Measurements from ENCODE around the gene SPDYE3. TPM values are rescaled to one million over a fixed set of nuclear protein-coding genes. Genes with fewer than 3 reads are reported as not detected.

Gene SPDYE3
- total RNA-seq (2022; extraction: Qiagen RNA extraction; ENCODE audit: low read depth) = not detected in 5 replicates

GRCh38 chr7:100307402-100307801 is at the start of gene SPDYE3:
Gene SPDYE3 (plus strand): TSS chr7:100307702. CDS start chr7:100307886, 184 bp downstream.

GRCh38 chr7:100358027-100358856 is 50.7 kb downstream of the SPDYE3 start, which contains the start of gene PILRB:
Gene PILRB (plus strand): TSS chr7:100358117. CDS start chr7:100358303, 186 bp downstream.

Other genes with a start within 250 kb of the SPDYE3 start
- 17.2 to 21.9 TPM (median 20.4 TPM) in 5 replicates for gene ZNF3, start 226.0 kb upstream of the SPDYE3 start, total RNA-seq (2022; extraction: Qiagen RNA extraction; ENCODE audit: low read depth)
- 143 to 198 TPM (median 176 TPM) in 5 replicates for gene COPS6, start 218.7 kb upstream of the SPDYE3 start, total RNA-seq (2022; extraction: Qiagen RNA extraction; ENCODE audit: low read depth)
- 205 to 248 TPM (median 245 TPM) in 5 replicates for gene MCM7, start 206.3 kb upstream of the SPDYE3 start, total RNA-seq (2022; extraction: Qiagen RNA extraction; ENCODE audit: low read depth)
- gene AP4M1, start 206.1 kb upstream of the SPDYE3 start, total RNA-seq (2022; extraction: Qiagen RNA extraction; ENCODE audit: low read depth) = 12.8 to 17.5 TPM (median 16.1 TPM) in 5 replicates
- 57.0 to 69.0 TPM (median 65.2 TPM) in 5 replicates for gene TAF6, start 188.3 kb upstream of the SPDYE3 start, total RNA-seq (2022; extraction: Qiagen RNA extraction; ENCODE audit: low read depth)
- gene CNPY4, start 188.1 kb upstream of the SPDYE3 start, total RNA-seq (2022; extraction: Qiagen RNA extraction; ENCODE audit: low read depth) = 10.6 to 13.4 TPM (median 11.9 TPM) in 5 replicates
- 2.8 to 3.5 TPM (median 3.0 TPM) in 5 replicates for gene MBLAC1, start 180.7 kb upstream of the SPDYE3 start, total RNA-seq (2022; extraction: Qiagen RNA extraction; ENCODE audit: low read depth)
- 133 to 186 TPM (median 171 TPM) in 5 replicates for gene LAMTOR4, start 158.8 kb upstream of the SPDYE3 start, total RNA-seq (2022; extraction: Qiagen RNA extraction; ENCODE audit: low read depth)
- gene TRAPPC14, start 149.0 kb upstream of the SPDYE3 start, total RNA-seq (2022; extraction: Qiagen RNA extraction; ENCODE audit: low read depth) = 8.3 to 14.8 TPM (median 12.9 TPM) in 5 replicates
- gene GAL3ST4, start 139.1 kb upstream of the SPDYE3 start, total RNA-seq (2022; extraction: Qiagen RNA extraction; ENCODE audit: low read depth) = 0.14 to 0.27 TPM in 2 of 5 replicates, not detected in the others
- 0.37 to 1.0 TPM (median 0.92 TPM) in 5 replicates for gene GPC2, start 130.3 kb upstream of the SPDYE3 start, total RNA-seq (2022; extraction: Qiagen RNA extraction; ENCODE audit: low read depth)
- 0.06 to 0.40 TPM (median 0.21 TPM) in 5 replicates for gene STAG3, start 129.8 kb upstream of the SPDYE3 start, total RNA-seq (2022; extraction: Qiagen RNA extraction; ENCODE audit: low read depth)
- gene PVRIG, start 87.8 kb upstream of the SPDYE3 start, total RNA-seq (2022; extraction: Qiagen RNA extraction; ENCODE audit: low read depth) = not detected in 5 replicates
- gene PILRB, start 50.4 kb downstream of the SPDYE3 start, total RNA-seq (2022; extraction: Qiagen RNA extraction; ENCODE audit: low read depth) = 19.0 to 38.5 TPM (median 34.5 TPM) in 5 replicates
- 3.7 to 6.8 TPM (median 5.2 TPM) in 5 replicates for gene PILRA, start 65.8 kb downstream of the SPDYE3 start, total RNA-seq (2022; extraction: Qiagen RNA extraction; ENCODE audit: low read depth)
- 0.85 to 2.1 TPM (median 1.4 TPM) in 5 replicates for gene ZCWPW1, start 121.0 kb downstream of the SPDYE3 start, total RNA-seq (2022; extraction: Qiagen RNA extraction; ENCODE audit: low read depth)
- gene MEPCE, start 122.1 kb downstream of the SPDYE3 start, total RNA-seq (2022; extraction: Qiagen RNA extraction; ENCODE audit: low read depth) = 30.6 to 48.9 TPM (median 43.5 TPM) in 5 replicates
- gene PPP1R35, start 128.8 kb downstream of the SPDYE3 start, total RNA-seq (2022; extraction: Qiagen RNA extraction; ENCODE audit: low read depth) = 30.1 to 58.1 TPM (median 57.4 TPM) in 5 replicates
- 0.44 to 1.3 TPM (median 0.60 TPM) in 5 replicates for gene SPACDR, start 156.6 kb downstream of the SPDYE3 start, total RNA-seq (2022; extraction: Qiagen RNA extraction; ENCODE audit: low read depth)
- 28.5 to 55.6 TPM (median 46.9 TPM) in 5 replicates for gene TSC22D4, start 171.5 kb downstream of the SPDYE3 start, total RNA-seq (2022; extraction: Qiagen RNA extraction; ENCODE audit: low read depth)
- gene NYAP1, start 176.2 kb downstream of the SPDYE3 start, total RNA-seq (2022; extraction: Qiagen RNA extraction; ENCODE audit: low read depth) = 1.9 to 5.7 TPM (median 4.1 TPM) in 5 replicates
- 19.0 to 38.1 TPM (median 30.3 TPM) in 5 replicates for gene AGFG2, start 231.5 kb downstream of the SPDYE3 start, total RNA-seq (2022; extraction: Qiagen RNA extraction; ENCODE audit: low read depth)